GM18511 (cell line): Measurements from ENCODE around the gene COX4I1.

Source experiments
- ATAC-seq: cut with Tn5 transposase; IDR thresholded peaks from one replicate; pipeline ENCODE4 v1.9.1; 2021; ENCODE audit warnings: mild to moderate bottlenecking, moderate library complexity; ENCODE audit not compliant: unreplicated experiment

The COX4I1 gene

DNA sequence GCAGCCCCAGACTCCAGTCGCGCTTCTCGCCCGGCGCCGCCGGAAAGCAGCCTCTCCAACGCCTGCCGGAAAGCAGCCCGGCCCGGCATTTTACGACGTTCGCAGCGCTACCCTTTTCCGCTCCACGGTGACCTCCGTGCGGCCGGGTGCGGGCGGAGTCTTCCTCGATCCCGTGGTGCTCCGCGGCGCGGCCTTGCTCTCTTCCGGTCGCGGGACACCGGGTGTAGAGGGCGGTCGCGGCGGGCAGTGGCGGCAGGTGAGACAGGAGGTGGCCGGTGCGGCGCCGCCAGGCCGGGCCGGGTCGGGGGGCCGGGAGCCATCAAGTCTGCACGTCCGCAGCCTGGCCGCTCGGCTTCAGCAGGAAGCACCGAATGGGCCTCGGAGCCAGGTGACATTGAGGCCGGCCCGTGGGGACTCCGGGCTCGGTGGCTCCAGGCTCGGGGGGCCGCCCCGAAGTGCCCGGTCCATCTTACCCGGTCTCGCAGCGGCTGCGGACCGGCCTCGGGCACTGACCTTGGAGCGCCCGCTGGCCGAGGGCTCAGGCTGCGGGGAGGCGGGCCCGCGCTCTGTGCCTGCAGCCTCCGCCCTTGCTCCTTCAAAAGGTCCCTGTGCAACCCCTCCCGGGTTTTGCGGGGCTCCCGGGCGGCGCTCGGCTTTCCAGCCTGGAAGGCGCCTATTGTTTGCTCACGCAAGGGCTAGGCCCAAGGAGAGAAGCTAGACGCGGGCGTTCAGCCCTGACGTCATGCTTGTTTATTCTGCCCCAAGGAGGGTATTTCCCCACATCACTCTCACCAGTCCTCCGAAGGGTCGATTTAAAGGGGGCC, at the start of gene COX4I1, which contains the start of gene EMC8:
Gene COX4I1 (plus strand): TSS at position 199 of the 824 bp plus-strand sequence. CDS start 1,511 bp downstream, outside the sequence.
Gene EMC8 (minus strand): TSS at position 48 of the 824 bp plus-strand sequence. CDS start 249 bp downstream, outside the sequence.
- ATAC-seq = peak; percentile 88

- no peak for ATAC-seq
Measured at GRCh38 chr16:85749771-85750145, 49.7 kb upstream of the COX4I1 start.

- ATAC-seq = no peak
Measured at GRCh38 chr16:85750146-85750826, 49.2 kb upstream of the COX4I1 start.

DNA sequence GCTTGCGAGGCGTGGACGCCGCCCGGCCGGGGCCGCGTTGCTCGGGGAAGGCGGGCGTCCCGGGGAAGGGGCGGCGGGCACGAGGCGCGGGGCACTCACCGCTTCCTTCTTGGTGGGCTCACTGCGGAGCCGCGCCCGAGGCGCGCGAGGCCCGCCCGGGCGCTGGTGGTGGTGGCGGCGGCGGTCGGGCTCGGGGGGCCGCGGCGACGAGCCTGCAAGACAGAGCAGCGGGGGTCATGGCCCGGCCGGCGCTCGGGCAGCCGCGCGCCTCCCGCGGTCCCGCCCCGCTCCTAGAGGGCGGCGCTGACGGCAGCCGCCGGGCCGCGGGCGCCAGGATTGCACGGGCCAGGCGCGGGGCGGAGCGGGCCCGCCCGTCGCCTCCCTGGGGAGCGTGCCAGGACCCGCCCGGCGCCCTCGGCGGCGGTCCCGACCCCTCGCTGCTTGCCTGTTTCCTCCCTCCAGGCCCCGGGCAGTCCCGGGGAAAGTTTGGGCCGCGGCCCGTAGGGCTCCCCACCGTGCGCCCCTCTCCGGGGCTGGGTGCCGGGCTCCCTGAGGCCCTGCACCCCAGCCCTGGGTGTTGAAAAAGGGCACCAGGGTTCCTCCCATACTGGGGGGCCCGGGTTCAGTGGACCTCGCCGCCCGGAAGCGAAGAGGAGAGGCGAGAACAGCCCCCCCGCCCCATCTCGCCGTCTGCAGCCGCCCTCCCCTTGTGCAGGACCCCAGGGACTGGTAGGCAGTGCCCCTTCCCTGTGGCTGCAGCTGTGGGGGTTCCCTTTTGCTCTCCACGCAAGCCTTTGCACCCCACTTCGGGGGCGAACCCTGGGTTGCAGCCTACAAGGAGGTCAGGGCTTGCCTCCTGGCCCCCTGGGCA, 48.4 kb upstream of the COX4I1 start, which contains the start of gene C16orf74:
Gene C16orf74 (minus strand): TSS at position 270 of the 871 bp plus-strand sequence. CDS start 15,879 bp downstream, outside the sequence.
- ATAC-seq = peak; percentile 49

GRCh38 chr16:85751698-85752501, 47.6 kb upstream of the COX4I1 start:
- ATAC-seq = no peak

DNA sequence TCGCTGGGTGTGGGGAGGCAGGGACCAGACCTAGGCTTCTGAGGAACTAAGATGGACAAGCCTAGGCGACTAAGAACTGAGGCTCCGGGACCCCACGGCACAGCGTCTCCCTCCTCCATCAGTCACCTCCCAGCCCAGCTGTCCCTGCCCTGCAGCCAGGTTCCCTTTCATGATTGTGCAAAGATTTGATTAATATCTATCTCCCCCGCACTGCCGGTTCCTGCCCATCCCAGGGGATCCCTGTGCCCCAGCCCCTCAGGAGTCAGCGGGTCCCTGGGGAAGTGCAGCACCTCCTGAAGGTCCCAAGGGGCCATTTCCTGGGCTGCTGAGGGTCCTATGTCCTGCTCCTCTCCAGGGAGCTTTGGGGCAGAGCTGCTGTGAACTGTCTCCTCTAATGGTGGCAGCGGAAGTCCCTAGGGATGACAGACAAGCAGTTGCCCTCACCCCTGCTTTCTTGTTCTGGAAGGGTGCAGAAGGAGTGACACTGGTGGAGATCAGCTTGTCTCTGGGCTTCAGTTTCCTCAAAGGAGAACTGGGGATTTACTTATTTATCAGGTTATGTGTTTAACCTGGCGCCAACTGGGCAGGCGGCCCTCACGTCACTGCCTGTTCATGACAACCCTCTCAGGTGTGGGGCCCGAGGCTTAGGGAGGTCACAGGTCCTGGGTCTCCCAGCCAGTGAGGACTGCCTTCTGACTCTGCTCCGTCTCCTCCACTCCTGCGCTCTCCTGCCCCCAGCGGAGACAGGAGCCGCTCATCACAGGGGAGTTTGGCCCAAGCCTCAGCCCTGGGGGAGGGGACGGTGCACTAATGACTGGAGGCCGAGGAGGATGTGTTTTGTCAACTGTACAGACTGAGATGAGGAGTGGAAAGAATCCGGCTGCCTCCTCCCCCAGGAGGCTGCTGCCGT, 46.7 kb upstream of the COX4I1 start:
- no peak for ATAC-seq

GRCh38 chr16:85753559-85753958, 45.9 kb upstream of the COX4I1 start:
- ATAC-seq = no peak

DNA sequence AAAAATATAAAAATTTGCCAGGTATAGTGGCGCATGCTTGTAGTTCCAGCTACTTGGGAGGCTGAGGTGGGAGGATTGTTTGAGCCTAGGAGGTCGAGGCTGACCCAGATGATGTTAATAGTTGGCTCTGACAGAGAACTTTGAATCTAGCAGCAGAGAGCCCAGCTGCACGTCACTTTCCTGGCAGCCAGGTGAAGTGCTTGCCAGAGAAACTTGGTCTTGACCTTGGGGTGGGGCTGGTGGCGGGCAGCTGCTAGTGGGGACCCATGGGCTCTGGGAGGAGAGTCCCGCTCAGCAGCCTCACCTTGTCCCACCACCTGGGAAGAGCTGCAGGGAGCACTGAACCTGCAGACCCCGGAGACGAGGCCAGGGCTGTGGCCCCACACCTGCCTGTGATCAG, 45.5 kb upstream of the COX4I1 start:
- no peak for ATAC-seq

- no peak for ATAC-seq
Measured at GRCh38 chr16:85754413-85754812, 45.1 kb upstream of the COX4I1 start.

DNA sequence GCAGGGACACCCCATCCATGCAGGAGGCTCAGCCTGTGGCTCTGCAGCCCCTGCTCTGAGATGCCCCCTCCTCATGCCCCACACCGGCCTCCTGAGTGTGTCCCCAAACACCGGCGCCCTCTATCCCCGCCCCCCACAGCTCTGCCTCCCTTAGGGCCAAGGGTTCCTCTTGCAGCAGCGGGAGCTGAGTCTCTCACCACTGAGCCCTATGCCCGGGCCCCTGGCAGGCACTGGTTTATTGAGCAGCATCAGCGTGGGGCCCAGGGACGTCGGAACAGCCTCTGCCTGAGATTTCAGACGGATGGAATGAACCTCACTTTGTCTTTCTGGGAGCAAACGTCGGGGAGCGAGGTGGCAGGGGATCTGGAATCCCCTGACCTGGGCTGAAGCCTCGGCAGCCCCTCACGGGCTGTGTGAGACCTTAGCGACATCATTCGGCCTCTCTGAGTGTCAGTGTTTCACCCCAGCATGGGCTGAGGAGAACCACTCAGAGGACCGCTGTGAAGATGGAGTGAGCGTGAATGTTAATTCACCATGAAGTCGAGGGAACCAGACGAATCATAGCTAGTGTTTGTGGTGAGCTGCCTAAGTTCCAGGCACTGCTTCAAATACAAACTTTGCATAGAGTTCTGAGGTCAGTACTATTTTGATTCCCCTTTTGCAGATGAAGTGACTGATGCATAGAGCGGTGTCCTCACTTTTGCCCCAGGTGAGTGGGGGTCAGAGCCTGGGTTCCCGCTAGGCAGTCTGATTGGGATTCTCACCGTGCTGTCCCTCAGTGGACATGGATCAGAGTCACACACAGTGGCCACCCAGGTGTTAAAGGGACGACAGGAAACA, 43.3 kb upstream of the COX4I1 start:
- ATAC-seq = no peak

GRCh38 chr16:85757341-85757822, 42.1 kb upstream of the COX4I1 start:
- no peak for ATAC-seq

GRCh38 chr16:85759136-85759535, 40.4 kb upstream of the COX4I1 start:
- no peak for ATAC-seq

- no peak for ATAC-seq
Measured at GRCh38 chr16:85759631-85760419, 39.7 kb upstream of the COX4I1 start.

DNA sequence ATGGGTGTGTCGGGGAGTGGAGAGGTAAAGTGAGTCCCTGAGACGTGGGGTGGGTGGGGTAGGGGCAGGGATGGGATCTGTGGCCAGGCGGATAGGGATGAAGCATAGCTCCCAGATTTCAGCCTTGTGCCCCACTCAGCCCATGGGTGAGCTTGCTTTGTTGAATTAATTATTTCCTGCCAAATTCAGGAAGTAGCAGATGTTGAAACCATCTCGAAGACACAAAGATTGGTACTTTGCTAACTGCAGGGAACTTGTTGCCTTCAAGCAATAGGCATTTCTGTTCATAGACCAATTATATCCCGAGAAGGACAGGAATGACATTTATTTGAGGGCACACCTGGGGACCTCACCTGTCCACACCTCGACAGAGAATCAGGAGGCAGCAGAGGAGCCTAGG, 37.6 kb upstream of the COX4I1 start:
- no peak for ATAC-seq

- ATAC-seq = no peak
Measured at GRCh38 chr16:85762970-85763369, 36.5 kb upstream of the COX4I1 start.

- no peak for ATAC-seq
Measured at GRCh38 chr16:85763616-85764015, 35.9 kb upstream of the COX4I1 start.

GRCh38 chr16:85765211-85765610, 34.3 kb upstream of the COX4I1 start:
- ATAC-seq = no peak
